Pancreas (tissue), 10 donors: ENCODE measurements around the gene PNLIPRP3. TPM values are rescaled to one million over a fixed set of nuclear protein-coding genes. Genes with fewer than 3 reads are reported as not detected.

Experiments used
- ATAC-seq, 4 donors: fragments of 200-7000 bp; cut with Tn5 transposase; one replicate each; pipeline versions ENCODE4 v1.8.0 to v1.9.1; 2020; ENCODE audit warnings: mild to moderate bottlenecking in 4 of 4, moderate library complexity in 4 of 4
- DNase-seq, 6 donors: peaks; one replicate each; pipeline ENCODE4 v3.0.0-alpha.2; 2020
- FAIRE-seq: peaks from 2 replicates; lab custom pipeline; 2012; peaks lifted over from hg19 to GRCh38; lab: Jason Lieb, UNC
- H3K27ac ChIP-seq, 4 donors: fragments of 200-600 bp; sonication (generic); 1 replicate in 3 of 4; 2 replicates in 1 of 4; pipeline versions ENCODE4 v1.5.0 to v1.8.0; 2020
- H3K27me3 ChIP-seq, 4 donors: fragments of 200-600 bp; one replicate each; pipeline ENCODE4 v1.8.0; 2021
- H3K36me3 ChIP-seq, 3 donors: fragments of 200-600 bp; sonication (generic) in 1 of 3; one replicate each; pipeline versions ENCODE4 v1.5.0 to v1.8.0; 2020 to 2021
- H3K4me1 ChIP-seq, 3 donors: fragments of 200-600 bp; one replicate each; pipeline ENCODE4 v1.8.0; 2021
- H3K4me3 ChIP-seq, 4 donors: fragments of 200-600 bp; sonication (generic) in 2 of 4; one replicate each; pipeline versions ENCODE4 v1.5.0 to v1.8.0; 2020 to 2021
- H3K9me3 ChIP-seq, 4 donors: fragments of 200-600 bp; one replicate each; pipeline ENCODE4 v1.8.0; 2021
- WGBS, 2 donors: extraction: QIAGEN DNeasy Blood & Tissue Kit; methylation state at CpG; one replicate each; pipeline ENCODE4 v1.1.7; 2013; 5-methylcytosine and 5-hydroxymethylcytosine counted together
- intact Hi-C, 3 donors: fragments of 100-400 bp; cut with DNase I; formaldehyde crosslinking; loops; one replicate each; pipeline versions ENCODE4 v1.11.1 to v1.14.2; 2022
- polyA plus RNA-seq, 2 donors: library from polyadenylated mRNA; stranded (reverse); fragments of 200-250 nt; gene quantifications; one replicate each; pipeline ENCODE4 v1.2.3, GENCODE V29; 2013
- total RNA-seq, 6 donors: library from RNA; stranded (reverse); fragmentation: NEBNext Ultra II Directional in 4 of 6; extraction: Animal tissue kit (Norgen Biotek cat#: 25700) in 4 of 6; gene quantifications; one replicate each; pipeline versions ENCODE4 v1.2.1 to v1.2.4, GENCODE V29; 2021 to 2023
- TF ChIP-seq, protein P1 (sequence below), 4 donors: fragments of 200-600 bp; sonication (generic) in 3 of 4; IDR thresholded peaks; one replicate each; pipeline versions ENCODE4 v1.5.0 to v1.8.0; 2021; ENCODE audit warnings: antibody characterized with exemption in 4 of 4
- donor health status: healthy with polysubstance abuse.
- donor health status: DM: no; HTN: no; CAD: no; lungs with moderate emphysema.
- donor health status: DM: no; HTN: no; CAD: no.
- donor health status: control.
- donor health status: control.
- donor health status: Bipolar disorder and iron deficiency.
- donor health status: DM: yes; HTN: yes; CAD: no.
- donor health status: DM: no; HTN: no; CAD: no.
- donor health status: DM: no; HTN: no; CAD: no.
- donor health status: DM: yes; HTN: yes; CAD: no.

The PNLIPRP3 gene
- total and polyA plus RNA-seq, 8 donors = 0.09 to 0.32 TPM; not detected in 6

DNA sequence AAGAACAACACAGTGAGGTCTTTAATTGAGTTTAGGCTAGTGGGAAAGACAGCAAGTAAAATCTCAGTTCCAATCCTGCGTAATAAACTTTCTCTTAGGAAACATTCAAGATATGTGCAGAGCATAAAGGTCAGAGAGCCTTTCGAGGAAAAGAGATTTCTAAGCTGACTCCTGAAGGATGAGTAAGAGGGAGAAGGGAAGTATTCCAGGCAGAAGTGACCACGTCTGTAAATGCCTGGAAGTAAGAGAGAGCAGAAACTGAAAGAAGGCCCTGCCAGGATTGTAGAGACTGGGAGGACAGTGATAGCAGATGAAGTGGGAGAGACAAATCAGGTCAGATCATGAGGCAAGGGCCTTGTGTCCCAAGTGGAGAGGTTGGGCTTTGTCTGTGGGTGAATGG, 41.8 kb downstream of the PNLIPRP3 start:
- H3K4me3 ChIP-seq = no peak overlapping the region
- ATAC-seq (no peak), DNase-seq (no peak), FAIRE-seq (no peak)
- TF ChIP-seq, protein P1, sequence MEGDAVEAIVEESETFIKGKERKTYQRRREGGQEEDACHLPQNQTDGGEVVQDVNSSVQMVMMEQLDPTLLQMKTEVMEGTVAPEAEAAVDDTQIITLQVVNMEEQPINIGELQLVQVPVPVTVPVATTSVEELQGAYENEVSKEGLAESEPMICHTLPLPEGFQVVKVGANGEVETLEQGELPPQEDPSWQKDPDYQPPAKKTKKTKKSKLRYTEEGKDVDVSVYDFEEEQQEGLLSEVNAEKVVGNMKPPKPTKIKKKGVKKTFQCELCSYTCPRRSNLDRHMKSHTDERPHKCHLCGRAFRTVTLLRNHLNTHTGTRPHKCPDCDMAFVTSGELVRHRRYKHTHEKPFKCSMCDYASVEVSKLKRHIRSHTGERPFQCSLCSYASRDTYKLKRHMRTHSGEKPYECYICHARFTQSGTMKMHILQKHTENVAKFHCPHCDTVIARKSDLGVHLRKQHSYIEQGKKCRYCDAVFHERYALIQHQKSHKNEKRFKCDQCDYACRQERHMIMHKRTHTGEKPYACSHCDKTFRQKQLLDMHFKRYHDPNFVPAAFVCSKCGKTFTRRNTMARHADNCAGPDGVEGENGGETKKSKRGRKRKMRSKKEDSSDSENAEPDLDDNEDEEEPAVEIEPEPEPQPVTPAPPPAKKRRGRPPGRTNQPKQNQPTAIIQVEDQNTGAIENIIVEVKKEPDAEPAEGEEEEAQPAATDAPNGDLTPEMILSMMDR (IDR thresholded peaks at IDR 0.05) = no peak
- peaks cover 0 to 5% (median 5%) of the 10 kb centered on the region in 3 donors for H3K4me1 ChIP-seq
- no peaks in the 10 kb centered on the region for H3K36me3 ChIP-seq
- H3K9me3 ChIP-seq = no peaks in the 10 kb centered on the region
- no peaks in the 10 kb centered on the region for H3K27me3 ChIP-seq
- intact Hi-C loops = no loop called here
- 78 to 79% methylated on average over 3 of the region's 3 CpGs for WGBS, 2 donors
- H3K27ac ChIP-seq = no peak overlapping the region

DNA sequence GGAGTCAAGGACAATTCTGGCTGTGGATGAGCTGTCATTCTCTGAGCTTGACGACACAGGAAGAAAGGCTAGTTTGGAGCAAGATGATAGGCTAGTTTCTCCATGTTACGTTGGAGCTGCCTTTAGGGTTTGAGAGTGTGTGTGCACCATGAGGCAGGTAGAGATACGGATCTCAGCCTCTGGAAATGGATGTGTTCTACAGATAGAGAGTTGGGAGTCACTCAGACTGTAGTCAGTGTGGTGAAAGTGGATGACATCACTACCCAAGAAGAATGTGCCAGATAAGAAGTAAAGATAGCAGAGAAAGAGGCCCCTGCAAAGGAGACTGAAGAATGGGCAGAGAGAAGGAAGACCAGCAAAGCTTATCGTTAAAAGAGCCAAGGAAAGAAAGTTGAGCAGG, 42.4 kb downstream of the PNLIPRP3 start:
- no peak for DNase-seq
- ATAC-seq = no peak
- TF ChIP-seq, protein P1 (IDR thresholded peaks at IDR 0.05) = no peak
- Histone ChIP-seq H3K4me1 (peaks cover 0 to 5% (median 5%) of the 10 kb centered on the region in 3 donors), H3K9me3 (no peaks in the 10 kb centered on the region), H3K27ac (no peak overlapping the region), H3K27me3 (no peaks in the 10 kb centered on the region), H3K36me3 (no peaks in the 10 kb centered on the region), H3K4me3 (no peak overlapping the region)
- no peak for FAIRE-seq
- 85 to 86% methylated on average over 4 of the region's 4 CpGs for WGBS, 2 donors
- intact Hi-C loops = no loop called here

DNA sequence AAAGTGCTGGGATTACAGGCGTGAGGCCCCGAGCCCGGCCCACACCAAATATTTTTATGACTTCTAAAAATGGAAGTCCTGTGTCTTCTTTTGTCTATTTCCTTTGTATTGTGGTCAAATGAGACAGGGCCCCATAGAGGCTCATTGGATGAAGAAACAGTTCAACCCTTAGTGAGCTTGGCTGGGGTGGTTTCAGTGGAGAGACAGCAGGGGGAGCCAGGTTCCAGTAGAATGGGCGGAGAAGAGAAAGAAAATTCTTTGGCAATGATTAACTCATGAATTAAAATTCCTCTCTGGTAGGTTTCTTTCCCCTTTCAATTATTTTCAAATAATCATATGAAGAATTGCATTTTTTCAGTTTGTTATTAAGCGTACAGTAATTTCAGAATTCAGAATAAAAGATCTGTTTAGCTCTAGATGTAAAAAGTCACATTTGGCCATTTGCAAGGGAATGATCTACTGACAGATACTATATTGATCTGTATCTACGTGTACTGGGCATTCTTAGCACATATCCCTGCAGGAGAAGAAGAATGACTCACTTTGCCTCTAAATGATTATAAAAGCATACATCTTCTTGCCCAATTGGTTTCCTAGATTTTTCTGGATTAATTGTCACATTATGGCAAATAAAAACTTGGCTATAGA, 43.2 kb downstream of the PNLIPRP3 start:
- ATAC-seq = peak; percentile 76 to 97 (median 92)
- DNase-seq = peak in 4 of 6 donors; percentile 51 to 66 (median 63)
- WGBS, 2 donors = 34 to 35% methylated on average over 6 of the region's 6 CpGs

DNA sequence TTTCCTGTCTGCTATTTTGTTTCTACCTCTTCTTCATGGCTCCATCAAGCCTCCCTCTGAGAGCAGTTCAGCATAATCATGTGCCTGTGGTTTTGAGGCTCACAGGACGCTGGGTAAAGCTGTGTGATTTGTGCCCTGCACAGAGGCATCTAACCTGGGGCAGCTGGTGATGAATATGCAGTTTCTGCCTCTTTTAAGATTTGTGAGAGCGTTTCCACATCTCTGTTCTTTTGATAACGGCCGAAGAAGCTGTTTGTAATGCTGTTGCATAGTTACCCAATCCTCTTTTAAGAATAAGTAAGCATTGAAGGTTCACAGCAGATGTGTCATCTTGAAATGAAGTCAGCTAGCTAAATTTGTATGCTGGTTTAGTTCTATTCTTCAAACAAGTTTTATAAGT, 45.2 kb downstream of the PNLIPRP3 start:
- intact Hi-C loops = no loop called here
- WGBS, 2 donors = 30 to 33% methylated on average over 4 of the region's 4 CpGs
- no peak for DNase-seq
- Histone ChIP-seq H3K27ac (no peak overlapping the region), H3K4me3 (no peak overlapping the region), H3K4me1 (peaks cover 0 to 5% (median 5%) of the 10 kb centered on the region in 3 donors), H3K9me3 (no peaks in the 10 kb centered on the region), H3K27me3 (no peaks in the 10 kb centered on the region), H3K36me3 (no peaks in the 10 kb centered on the region)
- TF ChIP-seq, protein P1 (IDR thresholded peaks at IDR 0.05) = no peak
- FAIRE-seq = no peak
- no peak for ATAC-seq

More for the DNA sequence above, 43.2 kb downstream of the PNLIPRP3 start:
- TF ChIP-seq, protein P1 (IDR thresholded peaks at IDR 0.05) = peak in 3 of 4 donors; percentile 34 to 41 (median 34)
- intact Hi-C loops = no loop called here
- peaks cover 0 to 5% (median 5%) of the 10 kb centered on the region in 3 donors for H3K4me1 ChIP-seq
- H3K27me3 ChIP-seq = no peaks in the 10 kb centered on the region
- FAIRE-seq = no peak
- H3K9me3 ChIP-seq = no peaks in the 10 kb centered on the region
- H3K27ac ChIP-seq = no peak overlapping the region
- no peaks in the 10 kb centered on the region for H3K36me3 ChIP-seq
- no peak overlapping the region for H3K4me3 ChIP-seq

DNA sequence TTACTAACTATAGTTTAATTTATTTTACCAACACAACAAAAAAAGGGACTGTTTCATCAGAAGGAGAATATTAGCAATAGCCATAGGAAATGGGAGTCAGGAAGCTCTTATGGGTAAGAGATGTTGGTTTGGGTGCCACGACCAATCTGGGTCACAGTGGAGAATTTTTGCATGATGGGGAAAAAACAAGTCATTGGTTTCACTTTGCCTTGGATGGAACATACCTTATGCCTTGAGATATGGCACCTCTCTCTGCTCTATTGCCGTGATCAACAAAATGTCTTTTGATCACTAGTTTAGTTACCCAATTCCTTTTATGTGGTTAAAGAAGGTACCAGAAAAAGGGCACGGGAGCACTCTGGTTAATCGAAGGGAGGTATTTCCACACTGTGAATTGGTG, 48.2 kb downstream of the PNLIPRP3 start:
- TF ChIP-seq, protein P1 (IDR thresholded peaks at IDR 0.05) = no peak
- intact Hi-C loops = no loop called here
- 43 to 47% methylated on average over 4 of the region's 4 CpGs for WGBS, 2 donors
- ATAC-seq (peak in 2 of 4 donors; percentile 55 to 77), DNase-seq (no peak), FAIRE-seq (no peak)
- no peaks in the 10 kb centered on the region for H3K9me3 ChIP-seq
- no peaks in the 10 kb centered on the region for H3K27me3 ChIP-seq
- peaks cover 0 to 5% (median 4%) of the 10 kb centered on the region in 3 donors for H3K4me1 ChIP-seq
- no peaks in the 10 kb centered on the region for H3K36me3 ChIP-seq
- no peak overlapping the region for H3K4me3 ChIP-seq
- H3K27ac ChIP-seq = no peak overlapping the region
